Right lobe of liver (tissue), 4 donors: ENCODE data around the gene COL2A1.

Source experiments
- POLR2A ChIP-seq: fragments of 450-650 bp; IDR thresholded peaks from one replicate; pipeline ENCODE4 v1.6.1; 2017; ENCODE audit warnings: antibody characterized with exemption, mild to moderate bottlenecking
- TF ChIP-seq, protein P1 (sequence below), 4 donors: fragments of 200-600 bp in 3 of 4; fragments of 450-650 bp in 1 of 4; IDR thresholded peaks; one replicate each; pipeline versions ENCODE4 v1.5.1 to v1.8.0; 2016 to 2022; ENCODE audit warnings: antibody characterized with exemption in 4 of 4, mild to moderate bottlenecking in 2 of 4
- donor health status: DM: no; HTN: no; CAD: no.
- donor health status: DM: no; HTN: no; CAD: no.
- donor health status: DM: no; HTN: yes; CAD: no.

GRCh38 chr12:47992776-47993175 lies 11.5 kb downstream of the COL2A1 start:
- TF ChIP-seq, protein P1, sequence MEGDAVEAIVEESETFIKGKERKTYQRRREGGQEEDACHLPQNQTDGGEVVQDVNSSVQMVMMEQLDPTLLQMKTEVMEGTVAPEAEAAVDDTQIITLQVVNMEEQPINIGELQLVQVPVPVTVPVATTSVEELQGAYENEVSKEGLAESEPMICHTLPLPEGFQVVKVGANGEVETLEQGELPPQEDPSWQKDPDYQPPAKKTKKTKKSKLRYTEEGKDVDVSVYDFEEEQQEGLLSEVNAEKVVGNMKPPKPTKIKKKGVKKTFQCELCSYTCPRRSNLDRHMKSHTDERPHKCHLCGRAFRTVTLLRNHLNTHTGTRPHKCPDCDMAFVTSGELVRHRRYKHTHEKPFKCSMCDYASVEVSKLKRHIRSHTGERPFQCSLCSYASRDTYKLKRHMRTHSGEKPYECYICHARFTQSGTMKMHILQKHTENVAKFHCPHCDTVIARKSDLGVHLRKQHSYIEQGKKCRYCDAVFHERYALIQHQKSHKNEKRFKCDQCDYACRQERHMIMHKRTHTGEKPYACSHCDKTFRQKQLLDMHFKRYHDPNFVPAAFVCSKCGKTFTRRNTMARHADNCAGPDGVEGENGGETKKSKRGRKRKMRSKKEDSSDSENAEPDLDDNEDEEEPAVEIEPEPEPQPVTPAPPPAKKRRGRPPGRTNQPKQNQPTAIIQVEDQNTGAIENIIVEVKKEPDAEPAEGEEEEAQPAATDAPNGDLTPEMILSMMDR (IDR thresholded peaks at IDR 0.05), result no peak
- TF ChIP-seq POLR2A, result no peak
